ENCODE results near the gene LRRTM2.
A peak's percentile ranks its signal among the peaks of the same experiment; 100 is the strongest.

The LRRTM2 gene

GRCh38 chr5:138883211-138883610 lies 8.1 kb upstream of the LRRTM2 start:
- DNase-seq (ENCODE audit: low spot score) = no peak

DNA sequence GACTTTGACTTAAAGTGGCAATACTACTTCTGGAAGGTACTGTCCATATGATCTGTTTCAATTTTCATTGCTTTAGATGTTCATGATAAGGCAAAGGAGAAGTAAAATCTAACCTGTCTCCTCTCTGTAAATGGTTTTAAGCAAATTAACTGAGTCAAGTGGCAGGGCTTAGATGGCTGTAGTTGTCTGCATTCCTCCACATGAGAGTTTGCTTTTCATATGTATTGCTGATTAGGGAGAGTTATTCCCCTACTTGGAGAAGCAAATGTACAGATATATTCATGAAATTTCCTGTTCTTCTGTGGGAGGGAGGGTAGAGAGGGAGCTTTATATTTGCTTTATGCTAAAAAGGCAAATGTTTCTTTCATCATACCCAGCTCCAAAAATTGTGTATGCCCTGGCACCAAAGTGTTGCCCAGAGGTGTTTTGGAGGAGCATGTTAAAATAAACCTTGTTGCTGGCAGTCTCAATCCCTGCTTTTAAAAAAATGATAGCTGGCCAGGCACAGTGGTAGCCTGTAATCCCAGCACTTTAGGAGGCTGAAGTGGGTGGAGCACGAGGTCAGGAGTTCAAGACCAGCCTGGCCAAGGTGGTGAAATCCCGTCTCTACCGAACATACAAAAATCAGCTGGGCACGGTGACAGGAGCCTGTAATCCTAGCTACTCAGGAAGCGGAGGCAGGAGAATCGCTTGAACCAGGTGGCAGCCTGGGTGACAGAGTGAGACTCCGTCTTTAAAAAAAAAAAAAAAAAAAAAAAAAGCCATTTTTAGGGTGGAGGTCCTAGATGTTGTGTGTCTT lies 3.5 kb upstream of the LRRTM2 start:
- no peak for DNase-seq (ENCODE audit: low spot score)

DNA sequence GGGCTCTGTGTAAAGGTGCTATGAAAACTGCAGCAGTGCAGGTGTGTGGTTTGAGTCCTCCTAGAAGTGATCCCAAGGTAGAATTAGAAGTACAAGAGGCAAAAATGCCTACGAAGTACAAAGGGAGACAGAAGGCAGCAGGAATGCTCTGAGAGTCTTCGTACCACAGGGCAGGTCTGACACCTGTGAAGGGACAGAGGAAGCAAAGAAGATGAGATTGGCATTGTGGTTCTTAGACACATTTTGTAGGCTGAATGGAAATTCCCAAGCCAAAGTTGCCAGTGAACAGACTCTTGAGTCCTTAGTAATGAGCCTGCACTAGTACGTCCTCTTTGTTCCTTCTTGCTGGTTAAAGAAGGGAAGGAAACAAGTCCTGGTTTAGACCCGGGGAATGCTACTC lies 1.7 kb upstream of the LRRTM2 start:
- DNase-seq (ENCODE audit: low spot score) = no peak

DNA sequence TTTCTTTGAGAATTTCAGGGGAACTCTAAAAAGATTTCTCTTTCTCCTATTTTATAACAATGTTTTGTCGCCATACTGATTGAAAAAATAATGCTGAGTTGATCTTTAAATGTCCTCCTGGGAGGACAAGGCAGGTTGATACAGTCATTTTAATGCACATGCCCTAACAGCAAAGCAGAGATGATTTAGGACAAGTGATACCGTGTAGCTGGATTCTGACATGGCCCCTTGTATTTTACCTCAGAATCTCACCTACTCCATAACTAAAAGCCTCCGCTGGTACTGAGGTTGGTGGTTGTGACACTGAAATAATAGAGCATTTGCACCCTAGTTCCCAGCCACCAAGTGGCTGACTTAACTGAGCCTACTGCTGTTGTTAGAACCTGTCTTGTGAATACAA lies 811 bp upstream of the LRRTM2 start:
- DNase-seq (ENCODE audit: low spot score) = no peak

- DNase-seq (ENCODE audit: low spot score) = no peak
These were observed 379 bp upstream of the LRRTM2 start for GRCh38 chr5:138875552-138875875.

DNA sequence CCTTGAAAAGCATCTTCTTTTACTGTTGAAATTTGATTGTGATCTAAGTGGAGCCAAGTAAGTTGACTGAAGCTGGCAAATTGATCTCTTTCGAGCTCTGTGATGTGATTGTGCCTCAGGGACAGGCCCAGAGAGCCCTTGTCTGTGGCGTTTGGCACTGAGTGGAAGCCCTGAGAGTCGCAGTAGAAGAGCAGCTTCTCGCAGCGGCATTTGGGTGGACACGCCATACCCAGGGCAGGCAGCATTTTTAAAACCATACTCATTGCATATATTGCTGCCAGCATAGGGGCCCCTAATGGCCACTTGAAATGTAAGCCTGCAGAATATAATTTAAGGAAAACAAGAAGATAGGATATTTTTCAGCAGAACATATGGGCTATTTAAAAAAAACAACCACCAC lies 894 bp downstream of the LRRTM2 start:
- DNase-seq (ENCODE audit: low spot score) = no peak

- no peak for DNase-seq (ENCODE audit: low spot score)
These were observed 1.5 kb downstream of the LRRTM2 start for GRCh38 chr5:138873466-138874221.

DNA sequence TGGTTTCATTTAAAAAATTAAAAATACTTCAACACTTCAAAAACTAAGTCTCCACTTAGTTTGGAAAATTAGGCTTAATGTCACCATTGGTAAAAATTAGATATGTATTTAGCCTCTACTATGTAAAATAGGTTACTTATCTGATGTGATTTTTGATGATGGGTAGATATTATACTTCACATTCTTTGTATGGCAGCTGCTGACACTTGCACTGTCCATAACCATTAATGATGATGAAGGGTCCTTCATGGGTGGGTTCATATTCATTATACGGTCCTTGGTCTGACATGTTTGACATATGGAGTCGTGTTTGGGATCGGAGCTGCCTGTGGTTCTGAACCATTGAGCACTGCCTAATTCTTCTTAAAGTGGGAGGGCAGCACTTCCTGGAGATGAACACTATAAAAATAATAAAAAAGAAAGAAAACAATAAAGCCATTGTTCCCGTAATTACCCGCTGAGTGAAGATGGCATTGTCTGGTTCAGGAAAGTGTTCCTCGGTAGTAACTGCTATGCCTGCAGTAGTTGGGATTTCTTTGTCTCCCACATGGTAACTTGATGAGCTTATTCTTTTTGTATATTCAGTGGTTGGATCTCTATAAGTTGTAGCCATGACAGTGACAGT lies 2.2 kb downstream of the LRRTM2 start:
- DNase-seq (ENCODE audit: low spot score) = peak; percentile 51

GRCh38 chr5:138870611-138871010 lies 4.5 kb downstream of the LRRTM2 start:
- no peak for DNase-seq (ENCODE audit: low spot score)

DNA sequence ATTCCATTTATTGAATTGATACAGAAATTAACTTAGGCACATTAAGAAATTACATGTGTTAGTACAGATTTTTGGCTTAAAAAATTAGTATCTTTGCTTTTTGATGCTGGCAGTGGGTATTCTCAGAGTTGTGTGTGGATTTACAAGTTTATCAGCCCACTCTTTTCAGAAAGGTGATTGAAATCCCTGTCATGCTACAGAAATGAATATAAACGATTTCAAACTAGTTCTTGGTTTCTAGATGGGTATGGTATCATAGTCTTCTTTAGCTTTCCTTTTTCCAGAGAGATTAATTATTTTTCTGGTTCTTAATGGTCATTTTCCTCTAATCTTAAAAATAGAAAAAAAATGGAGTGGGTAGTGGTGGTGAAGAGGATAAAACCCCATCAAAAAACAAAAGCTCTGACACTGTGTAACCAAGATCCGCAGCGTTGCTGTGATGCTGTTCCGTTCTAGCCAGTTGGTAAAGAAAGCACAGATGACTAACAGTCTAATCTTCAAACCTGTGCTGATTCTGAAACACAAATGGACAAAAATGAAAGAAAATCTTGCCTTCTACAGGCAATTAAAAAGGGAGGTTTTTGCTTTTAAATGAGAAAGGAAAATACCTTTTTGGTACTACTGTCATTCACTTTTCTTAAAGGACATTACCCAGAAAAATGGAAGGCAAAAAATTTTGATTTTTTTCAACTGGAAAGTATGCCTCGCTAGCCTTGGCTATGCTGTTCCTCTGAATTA lies 5.2 kb downstream of the LRRTM2 start:
- no peak for DNase-seq (ENCODE audit: low spot score)

- no peak for DNase-seq (ENCODE audit: low spot score)
These were observed 6.1 kb downstream of the LRRTM2 start for GRCh38 chr5:138869038-138869437.

GRCh38 chr5:138867011-138867410 lies 8.1 kb downstream of the LRRTM2 start:
- no peak for DNase-seq (ENCODE audit: low spot score)

DNA sequence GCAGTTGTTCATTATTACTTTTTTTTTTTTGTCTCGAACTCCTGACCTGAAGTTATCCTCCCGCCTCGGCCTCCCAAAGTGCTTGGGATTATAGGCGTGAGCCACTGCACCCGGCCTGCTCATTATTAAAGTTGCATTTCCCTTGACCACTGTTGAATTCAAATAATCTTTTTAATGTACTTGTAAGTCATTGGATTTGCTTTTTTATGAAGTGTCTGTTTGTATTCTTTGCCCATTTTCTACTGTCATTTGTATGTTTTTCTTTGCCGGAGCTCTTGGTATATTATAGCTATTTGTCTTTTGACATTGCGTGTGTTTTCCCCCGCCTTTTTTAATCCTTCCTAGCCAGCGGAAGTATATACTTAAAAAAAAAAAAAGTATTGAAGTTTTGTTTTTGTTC lies 22.0 kb downstream of the LRRTM2 start:
- DNase-seq (ENCODE audit: low spot score) = no peak

DNA sequence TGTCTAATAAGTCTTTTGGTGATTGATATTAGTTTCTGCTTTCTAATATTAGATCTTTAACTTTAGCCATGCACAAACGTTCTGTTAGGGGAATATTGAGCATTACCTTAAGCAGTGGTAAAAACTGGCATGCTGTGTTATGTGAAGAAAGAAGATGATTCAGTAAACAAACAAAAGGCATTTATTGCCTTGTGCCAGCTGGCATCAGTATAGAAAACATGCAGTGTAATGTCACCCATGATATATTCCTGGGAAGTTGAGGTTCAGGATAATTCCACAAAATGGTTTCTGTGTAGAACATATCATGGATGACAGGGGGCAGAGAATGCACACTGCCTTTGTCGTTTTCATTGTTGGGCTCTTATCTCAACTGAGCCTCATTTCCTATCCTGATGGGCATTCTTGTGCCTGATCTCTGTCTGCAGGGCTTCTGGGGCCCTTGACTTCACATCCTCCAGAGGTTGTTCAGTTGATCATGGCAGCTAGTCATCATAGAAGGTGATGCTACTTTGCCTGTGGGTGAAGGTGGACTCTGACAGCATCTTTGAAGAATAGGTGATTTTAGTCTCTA lies 24.2 kb downstream of the LRRTM2 start:
- DNase-seq (ENCODE audit: low spot score) = no peak

DNA sequence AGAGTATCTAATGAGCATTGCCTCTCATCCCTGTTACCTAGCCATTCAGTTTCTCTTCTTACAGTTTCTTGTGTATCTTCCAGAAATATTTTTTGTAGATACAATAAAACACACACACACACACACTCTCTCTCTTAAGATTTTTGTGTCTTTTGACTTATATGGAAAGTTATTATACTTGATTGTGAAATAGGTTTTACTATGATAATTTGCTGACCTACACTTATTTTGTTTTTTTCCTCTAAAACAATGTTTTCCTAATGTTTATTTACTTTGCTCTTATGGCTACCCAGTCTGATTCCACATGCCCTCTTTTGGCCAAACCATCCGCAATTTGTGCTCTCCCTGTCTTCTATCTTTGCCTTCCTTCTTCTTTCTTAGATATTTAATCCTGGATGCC lies 25.3 kb downstream of the LRRTM2 start:
- DNase-seq (ENCODE audit: low spot score) = no peak

GRCh38 chr5:138849439-138849838 lies 25.7 kb downstream of the LRRTM2 start:
- no peak for DNase-seq (ENCODE audit: low spot score)

- no peak for DNase-seq (ENCODE audit: low spot score)
These were observed 30.2 kb downstream of the LRRTM2 start for GRCh38 chr5:138844812-138845513.

- no peak for DNase-seq (ENCODE audit: low spot score)
These were observed 31.0 kb downstream of the LRRTM2 start for GRCh38 chr5:138844125-138844461.

GRCh38 chr5:138843316-138844124 lies 31.6 kb downstream of the LRRTM2 start:
- DNase-seq (ENCODE audit: low spot score) = no peak

DNA sequence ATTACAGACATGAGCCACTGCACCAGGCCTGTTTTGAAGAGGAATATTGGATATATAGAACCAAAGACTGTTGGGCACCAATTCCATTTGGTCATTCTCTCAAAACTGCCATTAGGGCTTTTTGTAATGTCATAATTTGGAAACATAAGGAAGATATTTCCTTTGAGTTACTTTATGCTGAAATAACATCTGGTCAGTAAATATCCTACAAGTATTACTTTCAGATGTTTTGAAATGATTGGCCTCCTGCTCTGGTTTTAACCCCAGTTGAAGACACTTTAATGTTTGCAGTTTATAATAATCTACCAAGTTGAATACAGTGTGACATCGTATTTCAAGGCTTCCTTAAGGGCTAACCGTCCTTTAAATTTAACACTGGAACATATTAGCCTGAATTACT lies 33.6 kb downstream of the LRRTM2 start:
- no peak for DNase-seq (ENCODE audit: low spot score)

DNA sequence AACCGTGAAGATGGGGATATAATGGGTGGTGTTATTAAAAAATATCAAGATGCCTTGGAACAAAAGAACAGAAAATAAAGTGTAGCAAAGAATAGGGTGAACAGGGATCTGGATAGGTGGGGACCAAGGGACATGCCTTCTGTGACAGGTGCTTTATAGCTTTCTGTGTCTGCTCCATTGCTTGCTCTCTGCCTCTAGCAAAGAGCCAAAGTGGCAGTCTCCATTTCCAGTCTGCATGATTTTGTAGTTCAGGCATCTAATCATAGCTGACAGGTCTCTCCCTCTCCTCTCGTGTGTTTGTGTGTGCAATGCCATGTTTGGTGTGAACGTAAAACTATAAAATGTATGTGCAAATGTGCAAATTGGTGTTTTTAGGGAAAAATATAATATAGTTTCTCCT lies 35.0 kb downstream of the LRRTM2 start:
- DNase-seq (ENCODE audit: low spot score) = no peak
